Astrocyte of the spinal cord (primary cell): ENCODE measurements around the gene GGCX.
A peak's percentile ranks its signal among the peaks of the same experiment; 100 is the strongest.

ENCODE experiments used
- DNase-seq: peaks from one replicate; pipeline ENCODE4 v3.0.0; 2011; ENCODE audit warnings: low read depth, low spot score
- H3K4me3 ChIP-seq: 2 replicates; pipeline ENCODE4 v1.5.1; 2011; ENCODE audit warnings: low read depth, mild to moderate bottlenecking, low read length, moderate library complexity
- in situ Hi-C: cut with HindIII; loops from 2 replicates; pipeline ENCODE4 v1.10.0; 2017; ENCODE audit warnings: low sequenced_read_pairs
- TF ChIP-seq, protein P1 (sequence below): IDR thresholded peaks from 2 replicates; pipeline ENCODE4 v1.5.1; 2012; ENCODE audit warnings: low read depth, mild to moderate bottlenecking, low read length, inconsistent platforms

Gene GGCX

DNA sequence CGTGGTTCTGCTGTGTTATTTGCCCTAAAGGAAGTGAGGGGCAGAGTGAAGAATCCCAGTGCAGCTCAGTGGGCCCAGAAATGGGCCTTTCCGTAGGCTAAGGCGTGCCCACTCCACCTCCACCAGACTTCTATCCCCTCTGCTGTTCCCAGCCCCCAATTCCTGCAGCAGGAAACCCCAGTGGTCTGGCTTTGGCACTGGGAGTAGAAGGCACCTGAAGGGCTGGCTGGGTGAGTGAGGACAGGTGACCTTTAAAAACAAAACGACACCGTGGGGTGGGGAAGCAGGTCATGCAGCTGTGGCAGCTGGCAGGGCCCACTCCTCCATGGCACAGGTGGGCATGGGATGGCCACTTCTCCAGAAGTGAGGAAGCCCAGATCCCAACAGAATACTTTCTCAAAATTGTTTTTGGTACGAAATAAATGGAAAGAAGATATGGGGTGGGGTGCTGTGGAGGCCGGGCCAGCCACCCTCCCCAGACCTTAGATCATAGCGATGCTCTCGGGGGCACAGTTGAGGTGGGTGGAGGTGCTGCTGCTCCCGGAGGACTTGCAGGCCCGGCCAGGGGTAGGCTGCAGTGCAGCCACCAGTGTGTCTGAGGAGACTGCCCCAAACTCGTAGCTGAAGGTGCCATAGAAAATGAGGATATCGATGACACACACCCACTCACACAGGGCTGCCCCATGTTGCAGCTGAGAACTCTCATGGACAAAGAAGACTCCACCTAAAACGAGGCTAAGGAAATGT, 37.5 kb upstream of the GGCX start:
- DNase-seq: no peak
- in situ Hi-C loops: no loop called here
- TF ChIP-seq, protein P1, sequence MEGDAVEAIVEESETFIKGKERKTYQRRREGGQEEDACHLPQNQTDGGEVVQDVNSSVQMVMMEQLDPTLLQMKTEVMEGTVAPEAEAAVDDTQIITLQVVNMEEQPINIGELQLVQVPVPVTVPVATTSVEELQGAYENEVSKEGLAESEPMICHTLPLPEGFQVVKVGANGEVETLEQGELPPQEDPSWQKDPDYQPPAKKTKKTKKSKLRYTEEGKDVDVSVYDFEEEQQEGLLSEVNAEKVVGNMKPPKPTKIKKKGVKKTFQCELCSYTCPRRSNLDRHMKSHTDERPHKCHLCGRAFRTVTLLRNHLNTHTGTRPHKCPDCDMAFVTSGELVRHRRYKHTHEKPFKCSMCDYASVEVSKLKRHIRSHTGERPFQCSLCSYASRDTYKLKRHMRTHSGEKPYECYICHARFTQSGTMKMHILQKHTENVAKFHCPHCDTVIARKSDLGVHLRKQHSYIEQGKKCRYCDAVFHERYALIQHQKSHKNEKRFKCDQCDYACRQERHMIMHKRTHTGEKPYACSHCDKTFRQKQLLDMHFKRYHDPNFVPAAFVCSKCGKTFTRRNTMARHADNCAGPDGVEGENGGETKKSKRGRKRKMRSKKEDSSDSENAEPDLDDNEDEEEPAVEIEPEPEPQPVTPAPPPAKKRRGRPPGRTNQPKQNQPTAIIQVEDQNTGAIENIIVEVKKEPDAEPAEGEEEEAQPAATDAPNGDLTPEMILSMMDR: no peak
- no peak overlapping the region for H3K4me3 ChIP-seq

DNA sequence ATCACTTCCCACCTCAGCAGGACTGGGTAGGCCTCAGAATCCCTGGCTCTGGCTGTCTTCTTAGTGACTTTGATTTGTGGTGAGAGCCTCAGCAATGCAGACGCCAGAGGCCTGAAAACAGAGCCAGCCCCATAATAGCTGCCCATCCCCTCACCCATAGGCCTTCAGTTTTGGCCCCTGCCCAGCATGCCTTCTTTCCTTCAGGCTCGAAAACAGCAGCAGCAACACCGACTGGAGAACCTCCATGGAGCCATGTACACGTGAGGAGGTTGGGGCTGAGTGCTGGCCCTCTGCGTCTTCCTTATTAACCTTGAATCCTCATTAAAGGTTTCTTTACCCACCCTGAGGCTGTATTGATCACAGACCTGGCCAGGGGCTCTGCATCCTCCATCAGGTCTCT, 35.9 kb upstream of the GGCX start:
- in situ Hi-C loops: no loop called here
- TF ChIP-seq, protein P1: no peak
- H3K4me3 ChIP-seq: no peak overlapping the region
- no peak for DNase-seq

GRCh38 chr2:85596486-85597143, 35.3 kb upstream of the GGCX start:
- H3K4me3 ChIP-seq: peak overlapping the region; percentile 98
- TF ChIP-seq, protein P1: no peak
- in situ Hi-C loops: no loop called here
- no peak for DNase-seq

- peak overlapping the region; percentile 98 for H3K4me3 ChIP-seq
- in situ Hi-C loops: no loop called here
- no peak for DNase-seq
- TF ChIP-seq, protein P1: no peak
Observed at GRCh38 chr2:85596026-85596333, 34.7 kb upstream of the GGCX start.

DNA sequence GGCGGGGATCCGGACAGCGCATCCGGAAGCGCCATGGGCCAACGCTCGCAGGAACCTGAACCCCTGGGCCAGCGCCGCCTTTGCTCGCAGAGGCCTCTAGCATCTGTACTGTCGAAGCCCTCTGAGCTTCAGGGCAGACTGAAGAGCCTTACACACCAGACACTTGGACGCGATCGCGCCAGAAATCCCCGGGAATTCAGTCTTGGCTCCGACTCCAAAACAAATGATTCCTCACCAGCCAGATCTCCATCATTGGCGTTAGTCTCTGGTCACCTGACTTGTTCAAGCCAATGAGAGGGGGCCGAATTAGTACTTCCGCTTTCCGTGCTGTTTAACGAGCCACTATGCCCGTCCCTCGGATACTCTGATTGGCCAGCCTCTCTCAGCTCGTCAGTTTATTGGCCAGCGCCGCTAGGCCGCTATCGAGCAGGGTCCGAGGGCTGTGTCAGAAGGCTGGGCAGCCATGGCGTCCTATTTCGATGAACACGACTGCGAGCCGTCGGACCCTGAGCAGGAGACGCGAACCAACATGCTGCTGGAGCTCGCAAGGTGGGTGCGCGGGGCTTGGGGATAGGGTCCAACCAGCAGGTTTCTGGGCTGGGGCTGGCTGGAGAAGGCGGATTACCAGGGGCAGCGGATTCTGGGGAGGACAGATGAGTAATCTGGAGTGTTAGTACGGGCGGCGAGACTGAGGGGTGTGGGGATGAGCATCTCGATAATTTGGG, 34.2 kb upstream of the GGCX start, which contains the start of gene RNF181:
Gene RNF181 (plus strand): TSS at position 445 of the 725 bp plus-strand sequence. CDS start 19 bp downstream, at position 464.
- TF ChIP-seq, protein P1: no peak
- H3K4me3 ChIP-seq: peak within 1 kb of the TSS; percentile 98
- peak; percentile 98 for DNase-seq
- in situ Hi-C loops: no loop called here

GRCh38 chr2:85594715-85595300, 33.5 kb upstream of the GGCX start:
- H3K4me3 ChIP-seq: peak overlapping the region; percentile 98
- no peak for DNase-seq
- in situ Hi-C loops: no loop called here
- TF ChIP-seq, protein P1: no peak
